Testis (tissue), 3 donors: ENCODE results near the gene ACSM4. TPM values are rescaled to one million over a fixed set of nuclear protein-coding genes. Genes with fewer than 3 reads are reported as not detected.
"Not testable (repeated sequence)": the region's sequence is repeated elsewhere in the genome, so short reads cannot be mapped to it uniquely, and the experiment has no call there.

ENCODE experiments used
- DNase-seq: peaks from one replicate; pipeline ENCODE4 v3.0.0-alpha.2; 2019
- H3K27ac ChIP-seq, 2 donors: fragments of 200-600 bp; sonication (generic); one replicate each; pipeline ENCODE4 v1.5.1; 2019
- H3K27me3 ChIP-seq: fragments of 200-600 bp; sonication (generic); one replicate; pipeline ENCODE4 v1.5.1; 2019
- H3K36me3 ChIP-seq: fragments of 200-600 bp; sonication (generic); one replicate; pipeline ENCODE4 v1.5.1; 2017; ENCODE audit warnings: low read depth; ENCODE audit errors: missing control alignments
- H3K4me1 ChIP-seq: fragments of 200-600 bp; sonication (generic); one replicate; pipeline ENCODE4 v1.5.1; 2019
- H3K4me3 ChIP-seq, 2 donors: fragments of 200-600 bp; sonication (generic); one replicate each; pipeline ENCODE4 v1.5.1; 2017 to 2019
- H3K9me3 ChIP-seq: fragments of 200-600 bp; sonication (generic); one replicate; pipeline ENCODE4 v1.5.1; 2017
- CTCF ChIP-seq, 3 experiments: fragments of 450-650 bp in 2 of 3; fragments of 200-600 bp in 1 of 3; sonication (generic) in 1 of 3; IDR thresholded peaks; one replicate each; pipeline ENCODE4 v1.5.1; 2016 to 2019; ENCODE audit warnings: antibody characterized with exemption in 3 of 3, mild to moderate bottlenecking in 2 of 3, moderate library complexity in 1 of 3
- POLR2A ChIP-seq: fragments of 450-650 bp; IDR thresholded peaks from one replicate; pipeline ENCODE4 v1.6.1; 2017; ENCODE audit warnings: antibody characterized with exemption, mild to moderate bottlenecking, moderate library complexity
- WGBS, 2 donors: methylation state at CpG; one replicate each; pipeline ENCODE4 v1.1.5; 2018; 5-methylcytosine and 5-hydroxymethylcytosine counted together
- intact Hi-C: fragments of 100-400 bp; cut with DNase I; formaldehyde crosslinking; loops from one replicate; pipeline ENCODE4 v1.15.1; 2023; ENCODE audit warnings: low total_unique reads
- polyA plus RNA-seq: library from polyadenylated mRNA; stranded (reverse); fragments of 350-450 nt; fragmentation: Illumina TruSeq; extraction: RNeasy Lipid Tissue Mini Kit (QIAGEN cat#74804); gene quantifications from one replicate; pipeline ENCODE4 v1.2.3, GENCODE V29; 2014; ENCODE audit warnings: low read depth, low replicate concordance; ENCODE audit not compliant: insufficient read depth
- total RNA-seq, 2 donors: library from RNA; depleted of rRNA; stranded (reverse); fragments of >200 nt; gene quantifications; one replicate each; pipeline ENCODE4 v1.2.3, GENCODE V29; 2016

Gene ACSM4
- total and polyA plus RNA-seq, 3 donors from 2014 or later: 0.79 to 2.5 (median 1.3) TPM

DNA sequence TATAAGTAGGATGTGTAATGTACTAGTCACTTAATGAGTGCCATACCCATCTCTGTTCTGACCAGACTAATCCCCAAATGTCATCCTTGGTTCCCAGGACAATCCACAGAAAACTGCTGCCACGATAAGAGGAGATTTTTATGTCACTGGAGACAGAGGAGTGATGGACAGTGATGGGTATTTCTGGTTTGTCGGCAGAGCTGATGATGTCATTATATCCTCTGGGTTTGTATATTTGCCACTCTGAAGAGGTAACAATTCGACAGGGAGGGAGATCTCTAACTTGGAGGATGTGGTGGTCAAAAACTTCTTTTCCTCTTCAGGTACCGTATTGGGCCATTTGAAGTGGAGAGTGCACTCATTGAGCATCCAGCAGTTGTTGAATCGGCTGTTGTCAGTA is 20.3 kb downstream of the ACSM4 start:
- 85 to 94% methylated on average over 5 of the region's 5 CpGs for WGBS, 2 donors
- Histone ChIP-seq H3K4me3 (no peak overlapping the region), H3K9me3 (no peaks in the 10 kb centered on the region), H3K27me3 (no peaks in the 10 kb centered on the region), H3K36me3 (no peaks in the 10 kb centered on the region), H3K27ac (no peak overlapping the region), H3K4me1 (no peaks in the 10 kb centered on the region)
- intact Hi-C loops: no loop called here
- DNase-seq: no peak
- TF ChIP-seq CTCF (IDR thresholded peaks at IDR 0.05): no peak
- no peak for TF ChIP-seq POLR2A

DNA sequence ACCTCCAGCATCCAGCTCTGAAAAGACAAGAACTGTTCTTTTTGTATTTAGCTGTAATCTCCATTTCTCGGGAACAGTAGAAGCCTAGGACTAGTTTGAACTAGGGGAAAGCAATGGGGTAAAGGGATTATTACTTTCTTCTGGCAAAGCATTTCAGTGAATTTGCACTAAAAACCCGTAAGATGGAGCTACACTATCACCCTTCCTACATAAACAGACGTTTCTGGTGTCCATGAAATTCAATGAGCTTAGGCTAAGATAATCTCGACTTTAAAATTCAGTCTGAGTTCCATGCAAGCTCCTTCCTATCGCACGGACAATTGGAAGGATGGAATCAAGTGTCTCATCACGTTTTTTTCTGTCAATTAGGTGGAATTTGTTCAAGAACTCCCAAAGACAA is 24.0 kb downstream of the ACSM4 start:
- no peak overlapping the region for H3K4me3 ChIP-seq
- no peaks in the 10 kb centered on the region for H3K4me1 ChIP-seq
- H3K27ac ChIP-seq: no peak overlapping the region
- no peaks in the 10 kb centered on the region for H3K27me3 ChIP-seq
- no peak for TF ChIP-seq CTCF (IDR thresholded peaks at IDR 0.05)
- TF ChIP-seq POLR2A: no peak
- no peak for DNase-seq
- 75 to 86% methylated on average over 7 of the region's 7 CpGs for WGBS, 2 donors
- intact Hi-C loops: no loop called here
- no peaks in the 10 kb centered on the region for H3K36me3 ChIP-seq
- H3K9me3 ChIP-seq: no peaks in the 10 kb centered on the region

GRCh38 chr12:7337790-7338189 is 33.9 kb downstream of the ACSM4 start:
- DNase-seq, H3K27me3 ChIP-seq, H3K9me3 ChIP-seq, H3K27ac ChIP-seq, H3K36me3 ChIP-seq, H3K4me3 ChIP-seq, H3K4me1 ChIP-seq, intact Hi-C loops: not testable (repeated sequence)
- 89 to 90% methylated on average over 5 of the region's 5 CpGs for WGBS, 2 donors

DNA sequence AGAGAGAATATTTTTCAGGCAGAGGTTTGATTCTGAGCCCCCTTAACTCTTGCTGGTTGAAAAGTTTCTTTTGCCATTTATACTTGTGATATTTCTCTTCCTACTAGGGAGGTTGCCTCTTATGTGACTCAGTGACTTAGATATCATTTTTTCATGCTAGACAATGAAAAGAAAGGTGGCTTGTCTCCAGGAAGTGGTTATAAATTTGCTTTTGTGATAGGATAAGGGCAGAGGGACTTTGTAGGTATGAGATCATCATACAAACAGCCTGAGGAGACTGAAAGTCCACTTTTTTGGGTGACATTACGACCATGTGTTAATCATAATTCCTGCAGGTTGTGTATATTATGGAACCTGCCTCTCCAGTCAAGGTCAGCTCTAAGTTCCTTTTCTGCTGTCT is 35.8 kb downstream of the ACSM4 start:
- no peak for DNase-seq
- TF ChIP-seq CTCF (IDR thresholded peaks at IDR 0.05) (no peak), POLR2A (no peak)
- Histone ChIP-seq H3K27ac (no peak overlapping the region), H3K4me3 (no peak overlapping the region), H3K36me3 (no peaks in the 10 kb centered on the region), H3K9me3 (no peaks in the 10 kb centered on the region), H3K27me3 (no peaks in the 10 kb centered on the region), H3K4me1 (no peaks in the 10 kb centered on the region)
- intact Hi-C loops: no loop called here
- WGBS, 2 donors: 65 to 84% methylated on average over 1 of the region's 1 CpG

DNA sequence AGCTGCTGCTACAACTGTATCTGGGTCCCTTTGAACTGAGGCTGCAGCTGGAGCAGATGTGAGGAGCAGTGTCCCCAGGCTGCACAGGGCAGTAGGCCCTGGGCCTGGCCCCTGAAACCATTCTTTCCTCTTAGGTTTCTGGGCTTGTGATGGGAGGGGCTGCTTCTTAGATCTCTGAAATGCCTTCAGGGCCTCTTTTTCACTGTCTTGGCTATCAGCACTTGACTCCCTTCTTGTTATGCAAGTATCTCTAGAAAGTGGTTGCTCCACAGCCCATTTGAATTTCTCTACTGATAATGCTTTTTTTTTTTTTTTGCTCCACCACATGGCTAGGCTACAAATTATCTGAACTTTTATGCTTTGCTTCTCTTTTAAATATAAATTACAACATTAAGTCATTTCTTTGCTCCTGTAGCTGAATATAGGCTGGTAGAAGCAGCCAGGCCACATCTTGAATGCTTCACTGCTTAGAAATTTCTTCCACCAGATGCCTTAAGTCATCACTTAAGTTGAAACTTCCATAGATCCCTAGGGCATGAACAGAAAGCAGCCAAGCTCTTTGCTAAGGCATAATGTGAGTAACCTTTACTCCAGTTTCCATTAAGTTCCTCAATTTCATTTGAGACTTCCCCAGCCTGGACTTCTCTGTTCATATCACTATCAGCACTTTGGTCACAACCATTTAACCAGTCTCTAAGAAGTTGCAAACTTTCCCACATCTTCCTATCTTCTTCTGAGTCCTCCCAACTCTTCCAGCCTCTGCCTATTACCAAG is 41.1 kb downstream of the ACSM4 start:
- Histone ChIP-seq H3K36me3 (no peaks in the 10 kb centered on the region), H3K4me1 (no peaks in the 10 kb centered on the region), H3K27me3 (no peaks in the 10 kb centered on the region), H3K4me3 (no peak overlapping the region), H3K27ac (no peak overlapping the region), H3K9me3 (no peaks in the 10 kb centered on the region)
- intact Hi-C loops: no loop called here
- DNase-seq: no peak
- no peak for TF ChIP-seq CTCF (IDR thresholded peaks at IDR 0.05)
- no peak for TF ChIP-seq POLR2A
